ENCODE results near the gene FMNL1.
A peak's percentile ranks its signal among the peaks of the same experiment; 100 is the strongest.

The FMNL1 gene

DNA sequence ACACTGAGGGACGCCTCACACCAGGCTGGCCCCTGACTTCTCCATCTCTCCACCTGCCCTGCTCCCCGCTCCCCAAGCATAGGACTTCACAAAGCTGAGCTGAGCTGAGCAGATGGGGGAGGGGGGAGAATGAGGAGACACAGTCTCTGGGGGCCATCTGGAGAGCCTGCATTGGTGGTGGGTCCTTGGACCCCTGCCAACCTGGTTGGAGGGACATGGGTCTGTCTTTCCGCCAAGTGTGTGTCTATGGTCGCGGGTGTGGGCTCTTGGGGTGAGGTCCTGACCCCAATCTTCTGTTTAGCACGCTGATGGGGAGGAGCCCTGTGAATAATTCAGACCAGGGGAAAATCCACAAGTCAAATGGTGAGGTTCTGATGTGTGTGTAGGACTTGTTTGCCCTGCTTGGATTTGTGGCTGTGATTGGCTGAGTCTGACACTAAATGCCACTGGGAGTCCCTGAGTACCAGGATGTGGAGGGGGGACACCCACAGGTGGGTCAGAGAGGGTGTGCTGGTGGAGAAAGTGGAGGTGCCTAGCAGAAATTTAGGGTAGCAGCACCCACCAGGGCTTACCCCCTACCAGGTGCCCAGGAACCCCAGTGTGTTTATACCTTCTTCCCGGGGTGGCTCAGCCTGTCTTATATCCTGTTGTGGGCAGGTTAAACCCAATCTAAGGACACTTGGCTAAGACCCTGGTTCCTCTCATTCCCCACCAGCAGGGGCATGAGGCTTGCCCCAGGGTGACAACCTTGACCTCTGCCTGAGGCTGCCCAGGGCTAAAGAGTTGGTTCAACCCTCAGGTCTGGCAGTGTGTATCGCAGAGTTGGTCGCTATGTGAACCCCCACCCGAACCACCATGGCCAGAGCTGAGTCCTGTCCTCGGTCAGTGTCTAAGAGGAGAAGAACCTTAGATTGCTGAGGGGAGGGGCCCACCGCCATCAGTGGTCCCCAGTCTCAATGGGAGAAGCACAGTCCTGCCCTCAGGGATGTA is 2.1 kb downstream of the FMNL1 start:
- DNase-seq (ENCODE audit: low spot score), result no peak

DNA sequence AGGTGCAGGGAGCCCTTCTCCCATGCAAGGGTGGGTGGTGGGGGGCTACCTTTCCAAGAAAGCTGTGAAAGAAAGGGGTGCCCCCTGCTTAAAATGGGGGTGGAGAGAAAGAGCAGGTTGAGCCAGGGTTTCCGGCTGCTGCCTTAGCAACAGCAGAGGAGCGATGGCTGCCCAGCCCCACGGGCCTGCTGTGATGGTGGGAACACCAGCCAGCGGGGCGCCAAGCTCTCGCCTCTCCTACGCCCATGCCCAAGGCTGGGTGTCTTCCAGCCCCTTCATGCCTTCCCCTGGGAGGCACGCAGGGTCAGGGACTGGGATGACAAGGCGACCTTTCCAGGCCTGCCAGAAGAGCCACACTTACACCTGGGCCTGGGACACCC is 3.0 kb downstream of the FMNL1 start:
- no peak for DNase-seq (ENCODE audit: low spot score)

DNA sequence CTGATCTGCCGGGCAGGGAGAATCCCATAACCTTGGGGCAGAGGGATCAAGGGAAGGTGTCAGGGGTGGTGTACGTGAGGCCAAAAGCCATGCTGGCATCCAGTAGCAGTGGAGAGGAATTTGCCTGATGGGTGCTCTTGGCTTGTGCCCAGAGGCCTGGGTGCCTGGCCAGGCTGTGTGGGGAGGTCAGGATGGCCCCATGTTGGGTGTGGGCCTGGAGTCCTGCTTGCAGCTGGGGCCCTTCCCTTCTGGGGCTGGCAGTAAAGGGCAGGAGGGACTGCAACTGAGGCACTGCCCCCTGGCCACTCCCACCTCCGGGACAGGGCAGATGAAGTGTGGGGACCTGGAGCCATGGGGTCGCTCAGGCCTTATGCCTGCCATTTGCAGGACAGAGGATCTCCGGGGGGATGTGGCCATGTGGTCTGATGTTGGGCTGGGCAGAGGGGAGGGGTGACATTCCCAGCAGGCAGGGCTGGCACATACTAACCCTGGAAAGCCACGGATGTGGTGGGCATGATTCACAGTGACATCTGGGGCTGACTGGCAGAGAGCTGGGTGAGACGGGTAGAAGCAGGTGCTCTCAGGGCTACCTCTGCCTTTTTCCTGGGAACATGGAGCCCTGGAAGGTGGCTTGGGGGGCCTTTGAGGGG is 3.5 kb downstream of the FMNL1 start:
- DNase-seq (ENCODE audit: low spot score), result no peak

DNA sequence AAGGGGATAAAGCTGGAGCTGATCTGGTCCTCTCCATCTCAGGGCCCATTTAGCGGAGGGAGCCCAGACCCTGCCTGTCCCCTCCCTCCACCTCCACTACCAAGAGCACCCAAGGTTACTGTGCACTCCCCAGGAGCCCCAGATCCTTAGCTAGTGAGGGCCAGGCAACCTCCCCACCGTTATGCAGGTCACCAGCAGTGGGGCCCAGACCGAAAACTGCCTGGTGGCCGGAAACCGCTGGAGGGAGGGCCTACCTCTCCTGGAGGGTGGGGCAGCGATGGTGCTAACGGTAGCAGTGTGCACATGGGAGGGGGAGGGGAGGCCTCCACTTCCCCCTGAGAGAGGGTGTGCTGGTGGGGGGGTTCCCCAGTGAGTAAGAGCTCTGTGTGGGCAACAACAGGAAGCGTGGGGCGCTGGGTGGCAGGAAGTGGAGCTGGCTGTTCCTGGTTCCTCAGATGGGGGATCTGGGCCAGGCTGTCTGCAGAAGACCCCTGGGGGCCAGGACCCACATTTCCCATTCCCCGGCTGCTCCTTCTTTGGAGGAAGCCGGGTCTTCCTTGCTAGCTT is 4.4 kb downstream of the FMNL1 start:
- no peak for DNase-seq (ENCODE audit: low spot score)

DNA sequence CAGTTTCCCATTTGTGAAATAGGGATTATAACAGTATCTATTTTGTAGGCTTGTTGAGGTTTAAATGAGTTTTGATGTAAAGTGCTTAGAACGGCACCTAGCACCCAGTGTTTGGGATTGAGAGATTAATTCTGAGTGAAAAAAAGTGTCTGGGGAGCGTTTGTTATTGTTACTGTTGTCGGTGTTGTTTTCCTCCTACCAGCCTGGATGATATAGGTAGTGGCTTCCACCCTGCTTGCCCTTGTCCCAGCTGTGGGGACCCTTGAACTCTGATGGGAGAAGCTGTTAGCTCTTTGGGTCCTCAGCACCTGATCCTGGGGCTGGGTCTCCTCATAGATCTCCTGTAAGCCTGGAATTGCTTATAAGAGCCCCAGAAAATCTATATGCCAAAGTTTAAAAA is 4.9 kb downstream of the FMNL1 start:
- DNase-seq (ENCODE audit: low spot score), result no peak

DNA sequence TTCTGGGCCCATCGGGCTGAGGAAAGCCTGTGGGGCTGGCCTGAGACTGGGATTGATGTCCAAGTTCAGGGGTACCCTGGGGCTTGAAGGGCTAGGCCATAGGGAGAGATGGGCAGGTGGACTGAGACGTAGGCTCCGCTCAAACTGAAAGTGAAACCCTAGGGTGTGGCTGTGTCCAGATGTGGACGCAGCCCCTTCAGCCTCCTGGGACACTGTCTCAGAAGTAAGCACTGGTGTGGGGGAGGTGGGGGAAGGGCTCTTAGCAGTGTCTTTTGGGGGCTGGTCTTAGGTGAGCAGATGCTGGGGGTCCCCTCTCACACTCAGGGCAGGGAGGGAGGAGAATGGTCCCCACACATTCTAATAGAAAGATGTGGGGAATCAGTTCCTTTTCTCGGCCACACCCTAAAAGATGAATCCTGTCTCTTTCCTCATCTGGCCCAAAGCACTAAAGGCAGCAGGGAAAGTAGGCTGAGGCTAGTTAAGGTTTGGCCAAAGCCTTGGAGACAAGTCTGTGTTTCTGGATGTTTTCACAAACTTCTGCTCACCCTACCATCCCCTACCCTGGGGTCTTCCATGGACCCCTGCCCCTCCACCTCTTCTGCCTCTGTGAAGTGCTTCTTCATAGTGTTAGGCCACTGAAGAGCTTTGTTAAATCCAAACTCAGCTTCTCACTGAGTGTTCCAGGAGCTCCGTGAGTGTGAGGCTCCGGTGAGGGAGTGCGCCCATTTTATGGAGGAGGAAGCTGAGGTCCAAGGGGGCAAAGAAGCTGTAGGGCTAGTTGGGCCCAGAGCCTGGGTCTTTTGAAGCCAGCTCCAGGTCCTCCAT is 5.6 kb downstream of the FMNL1 start:
- DNase-seq (ENCODE audit: low spot score), result no peak

DNA sequence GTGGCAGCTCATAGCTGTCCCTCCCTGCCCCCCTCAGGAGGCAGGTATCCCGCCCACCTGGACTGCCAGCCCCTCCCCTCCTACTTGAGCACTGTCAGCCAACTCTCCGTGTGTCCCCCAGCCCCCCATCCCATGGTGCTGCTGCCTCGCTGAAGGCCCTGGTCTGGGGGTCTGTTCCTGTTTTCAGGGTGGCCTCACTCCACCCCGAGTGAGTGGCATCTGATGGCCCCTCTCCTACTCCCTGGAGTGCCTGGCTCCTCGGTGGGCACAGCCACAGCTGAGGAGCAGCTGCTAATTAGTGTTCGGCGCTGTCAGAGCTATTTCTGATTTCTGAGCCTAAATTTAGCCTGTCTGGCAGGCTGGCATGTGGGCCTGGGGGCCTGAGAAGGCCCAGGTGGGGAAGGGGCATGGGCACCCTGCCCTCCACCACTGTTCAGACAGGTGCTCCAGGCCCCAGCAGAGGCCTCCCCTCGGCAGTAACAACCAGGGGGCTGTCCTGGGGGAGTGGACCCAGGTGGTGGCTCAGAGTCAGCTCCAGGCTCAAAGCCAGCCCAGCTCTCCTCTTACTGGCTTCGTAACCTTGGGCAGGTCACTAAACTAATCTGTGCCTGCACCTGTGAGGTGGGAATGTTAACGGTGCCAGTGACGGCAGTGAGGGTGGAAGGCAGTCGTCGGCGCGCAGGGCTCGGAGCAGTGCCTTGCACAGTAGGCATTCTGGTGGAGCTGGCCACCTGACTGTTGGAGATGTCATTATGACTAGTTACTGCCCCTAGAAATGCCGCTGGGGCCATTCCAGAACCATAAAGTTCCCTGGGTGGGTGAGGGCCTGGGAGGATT is 6.5 kb downstream of the FMNL1 start:
- DNase-seq (ENCODE audit: low spot score), result no peak

DNA sequence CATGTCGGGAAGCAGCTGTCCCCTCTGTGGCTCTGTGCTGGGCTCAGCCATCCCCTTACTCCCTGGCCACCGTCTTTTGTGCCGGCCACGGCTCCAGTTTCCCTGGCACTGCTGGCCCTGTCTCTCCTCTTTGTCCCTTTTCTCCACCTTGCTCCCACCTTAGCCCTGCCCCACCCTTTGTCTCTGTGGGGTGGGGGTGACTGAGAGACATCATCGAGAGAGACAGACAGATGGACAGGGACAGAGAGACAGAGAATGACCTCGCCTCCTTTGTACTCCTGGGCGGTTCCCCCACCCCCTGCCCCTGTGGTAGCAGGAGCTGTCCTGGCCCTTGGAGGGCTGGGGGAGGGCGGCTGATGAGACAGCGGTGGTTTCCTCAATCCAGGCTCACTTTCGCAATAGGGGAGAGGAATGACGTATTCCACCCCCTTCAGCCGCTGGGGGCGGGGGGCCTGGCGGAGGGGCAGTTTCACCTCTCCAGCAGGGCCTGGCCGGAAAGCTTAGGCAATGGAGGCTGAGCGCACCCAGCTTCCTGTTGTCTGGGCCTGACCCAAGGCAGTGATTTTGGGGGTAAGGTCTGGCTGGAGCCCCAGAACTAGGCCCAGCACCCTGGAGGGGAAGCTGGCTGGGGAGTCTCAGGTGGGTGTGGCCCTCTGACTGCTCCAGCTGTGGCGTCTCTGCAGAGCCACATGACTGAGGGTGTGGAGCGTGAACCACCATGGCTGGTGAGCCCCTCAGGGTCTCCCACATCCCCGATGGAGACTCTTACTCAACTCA is 7.3 kb downstream of the FMNL1 start:
- DNase-seq (ENCODE audit: low spot score), result no peak

DNA sequence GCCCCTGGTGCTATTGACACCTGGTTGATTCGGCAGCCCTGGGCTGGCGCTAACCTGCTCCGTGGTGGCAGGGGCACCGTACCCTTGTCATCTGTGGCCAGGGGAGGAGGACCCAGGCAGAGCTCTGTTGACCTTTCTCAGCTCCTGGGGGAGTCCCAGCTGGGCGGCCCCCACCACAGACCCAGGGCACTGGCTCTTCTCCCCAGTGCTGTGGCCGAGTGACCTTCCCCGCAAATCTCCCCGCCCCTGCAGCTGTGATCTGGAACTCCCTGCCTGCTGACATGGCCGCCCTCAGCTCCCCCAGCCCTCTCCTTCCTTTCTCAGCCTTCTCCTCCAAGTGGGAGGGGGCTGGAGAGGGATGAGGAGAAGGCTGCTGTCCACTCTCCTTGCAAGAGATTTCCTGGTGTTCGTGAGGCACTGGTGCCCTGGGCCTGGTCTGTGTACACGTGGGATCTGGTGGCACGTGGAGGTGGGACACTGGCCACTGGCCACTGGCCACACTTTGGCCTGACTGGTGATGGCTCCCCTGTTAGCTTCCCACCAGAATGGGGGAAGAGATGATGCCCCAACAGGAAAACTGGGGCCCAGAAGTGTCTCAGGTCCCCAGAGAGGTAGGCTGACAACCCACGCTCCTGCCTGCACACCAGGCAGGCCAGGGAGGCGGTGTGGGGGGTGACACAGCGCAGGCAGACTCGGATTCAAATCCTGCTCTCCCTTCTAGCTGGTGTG is 8.2 kb downstream of the FMNL1 start:
- DNase-seq (ENCODE audit: low spot score), result no peak

DNA sequence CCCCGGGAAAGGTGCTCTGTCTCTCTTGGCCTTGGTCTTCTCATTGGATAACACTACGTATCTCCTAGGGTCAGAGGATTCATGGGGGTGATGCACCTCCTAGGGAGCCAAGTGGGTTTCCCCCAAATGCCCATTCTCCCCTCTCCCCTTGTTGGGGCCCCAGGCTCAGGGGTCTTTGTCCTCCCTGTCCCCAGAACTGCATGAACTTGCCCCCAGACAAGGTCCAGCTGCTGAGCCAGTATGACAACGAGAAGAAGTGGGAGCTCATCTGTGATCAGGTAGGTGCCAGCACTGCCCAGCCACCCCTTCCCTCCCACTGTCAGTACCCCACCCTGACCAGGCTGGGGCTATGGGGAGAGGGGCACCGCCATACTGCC is 8.7 kb downstream of the FMNL1 start:
- no peak for DNase-seq (ENCODE audit: low spot score)

DNA sequence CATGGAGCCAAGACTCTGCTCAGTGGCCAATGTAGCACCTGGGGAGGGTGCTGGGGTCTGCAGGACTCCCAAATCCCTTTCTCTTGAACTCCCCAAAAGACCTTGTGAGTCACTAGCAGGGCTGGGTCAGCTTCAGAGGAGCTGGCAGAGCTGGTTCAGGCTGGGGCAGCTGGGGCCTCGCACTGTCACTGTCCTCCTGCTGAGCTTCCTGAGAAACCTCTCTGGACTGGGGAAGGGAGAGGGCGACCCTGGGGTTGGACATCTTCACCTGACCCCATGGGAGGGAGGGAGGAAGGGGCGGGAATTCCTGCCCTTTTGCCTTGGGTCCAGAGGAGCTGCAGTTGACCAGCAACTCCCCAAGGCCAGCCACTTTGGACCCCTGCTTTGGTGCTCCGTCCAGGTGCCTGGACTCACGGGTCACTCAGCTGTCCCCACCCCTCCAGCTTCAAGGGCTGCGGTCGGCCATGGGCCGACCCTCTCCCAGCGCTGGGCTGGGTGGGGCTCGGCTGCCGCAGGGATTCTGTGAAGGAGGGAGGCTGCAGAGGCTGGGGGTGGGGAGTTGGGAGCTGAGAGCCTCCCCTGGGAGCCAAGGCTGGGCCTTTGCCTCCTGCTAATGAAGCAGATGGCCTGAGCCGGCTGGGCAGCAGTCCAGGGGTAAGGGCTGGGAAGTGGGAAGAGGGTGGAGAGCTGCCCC is 9.2 kb downstream of the FMNL1 start:
- no peak for DNase-seq (ENCODE audit: low spot score)

DNA sequence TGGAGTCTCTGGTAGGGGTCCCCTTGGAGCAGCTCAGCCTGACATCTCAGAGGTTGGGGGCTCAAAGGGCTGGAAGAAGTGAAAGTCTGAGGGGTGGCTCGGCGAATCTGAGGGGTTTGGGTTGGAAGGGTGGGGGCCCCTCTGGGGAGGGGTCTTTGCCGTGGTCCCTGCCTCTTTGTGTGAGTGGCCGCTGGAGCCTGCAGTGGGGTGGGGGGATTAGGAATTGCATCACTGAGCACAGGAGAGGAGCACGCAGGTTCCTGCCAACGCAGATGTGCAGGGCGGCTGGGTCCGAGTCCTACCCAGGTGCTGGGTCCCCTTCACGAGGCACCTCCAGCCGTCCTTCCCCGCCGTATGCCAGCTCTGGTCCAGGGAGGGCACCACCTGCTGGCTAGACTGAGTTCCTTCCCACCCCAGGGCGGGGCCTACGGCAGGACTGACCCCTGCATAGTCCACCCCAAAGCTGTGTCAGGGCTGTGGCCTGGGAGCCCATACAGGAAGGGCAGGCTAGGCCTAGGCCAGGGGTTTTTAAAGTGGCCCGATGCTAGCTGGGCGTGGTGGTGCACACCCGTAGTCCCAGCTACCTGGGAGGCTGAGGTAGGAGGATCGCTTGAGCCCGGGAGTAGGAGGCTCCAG is 9.9 kb downstream of the FMNL1 start:
- DNase-seq (ENCODE audit: low spot score), result peak; percentile 34

DNA sequence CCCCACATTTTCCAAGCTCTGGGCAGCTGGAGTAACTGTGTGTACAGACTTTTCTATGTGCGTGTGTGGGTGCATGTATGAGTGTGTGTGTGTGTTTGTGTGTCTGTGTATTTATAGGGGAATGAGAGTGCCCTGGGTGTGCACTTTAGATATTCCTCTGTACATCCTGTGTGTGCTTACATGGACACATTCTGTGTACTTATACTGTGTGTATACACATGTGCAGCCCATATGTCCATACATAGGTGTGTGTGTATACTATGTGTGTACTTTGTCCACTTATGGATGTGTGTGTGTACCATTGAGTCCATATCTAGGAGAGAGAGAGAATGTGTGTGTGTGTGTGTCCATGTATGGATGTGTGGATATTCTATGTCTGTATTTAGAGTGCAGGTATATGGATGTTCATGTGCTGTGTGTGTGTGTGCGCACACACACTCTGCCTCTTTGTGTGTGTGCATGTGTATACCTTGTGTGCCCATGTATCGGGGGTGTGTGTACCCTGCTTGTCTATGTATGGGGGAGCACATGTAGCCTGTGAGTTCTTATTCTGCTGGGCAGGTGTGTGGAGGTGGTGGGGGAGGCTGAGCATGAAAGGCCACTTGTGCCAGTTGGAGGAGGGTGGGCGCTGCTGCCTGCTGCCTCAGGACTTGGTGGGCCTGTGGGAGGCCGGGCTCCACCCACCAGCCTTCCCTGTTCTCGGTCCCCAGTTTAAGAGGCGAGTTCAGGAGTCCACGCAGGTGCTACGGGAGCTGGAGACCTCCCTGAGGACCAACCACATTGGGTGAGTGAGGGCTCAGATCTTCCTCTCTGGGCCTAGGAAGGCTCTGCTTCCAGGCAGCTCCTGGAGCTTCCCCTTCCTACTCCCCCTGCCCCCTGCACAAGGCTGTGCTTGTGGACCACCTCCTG is 11.1 kb downstream of the FMNL1 start:
- DNase-seq (ENCODE audit: low spot score), result no peak

DNA sequence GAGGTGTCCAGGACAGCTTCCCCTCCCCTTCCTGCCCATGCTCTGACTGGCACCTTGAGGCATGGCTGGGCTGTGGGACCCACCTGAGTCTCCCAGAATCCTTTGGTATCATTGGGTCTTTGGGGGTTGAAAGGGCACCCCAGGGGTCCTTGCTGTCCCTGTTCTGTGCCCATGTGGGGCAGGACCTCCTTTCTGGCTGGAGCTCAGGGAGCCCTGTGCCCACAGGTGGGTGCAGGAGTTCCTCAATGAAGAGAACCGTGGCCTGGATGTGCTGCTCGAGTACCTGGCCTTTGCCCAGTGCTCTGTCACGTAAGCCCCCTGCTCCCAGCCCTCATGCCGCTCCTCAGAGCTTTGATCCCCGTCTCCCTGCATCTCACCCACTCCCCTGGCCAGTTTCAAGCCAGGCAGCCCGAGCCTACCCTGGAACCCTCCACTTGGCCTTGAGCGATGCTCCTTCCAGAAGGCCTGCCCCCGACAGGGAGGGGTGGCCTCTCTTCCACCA is 11.8 kb downstream of the FMNL1 start:
- no peak for DNase-seq (ENCODE audit: low spot score)

DNA sequence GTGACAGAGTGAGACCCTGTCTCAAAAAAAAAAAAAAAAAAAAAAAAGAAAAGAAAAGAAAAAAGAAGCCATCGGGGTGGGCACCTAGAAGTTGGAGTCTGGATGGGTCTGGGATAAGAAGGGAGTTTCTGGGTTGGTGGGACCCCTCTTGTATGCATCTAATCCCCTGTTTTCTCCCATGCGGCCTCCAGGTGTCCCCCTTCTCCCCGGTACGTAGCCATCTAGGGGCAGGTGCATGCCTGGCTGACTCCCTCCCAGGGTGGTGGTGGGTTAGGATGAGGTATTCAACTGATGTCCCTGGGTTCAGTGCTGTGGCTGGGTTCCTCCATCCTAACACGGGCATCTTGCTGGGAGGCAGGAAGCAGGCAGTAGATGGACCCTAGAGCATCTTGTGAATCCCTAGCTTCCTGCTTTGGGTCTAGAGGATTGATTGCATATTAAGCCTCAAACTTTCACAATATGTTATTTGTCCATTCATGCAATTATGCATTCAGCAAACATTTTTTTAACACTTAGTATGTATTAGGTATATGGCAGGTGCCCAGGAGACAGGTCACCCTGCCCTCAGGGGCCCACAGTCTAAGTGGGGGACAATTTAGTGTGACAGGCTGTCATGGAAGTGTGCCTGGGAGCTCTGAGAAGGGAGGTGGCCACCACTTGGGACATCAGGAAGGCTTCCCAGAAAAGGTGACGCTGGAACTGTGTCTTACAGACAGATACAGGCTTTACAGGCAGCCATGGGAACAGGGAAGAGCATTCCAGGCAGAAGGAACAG is 13.1 kb downstream of the FMNL1 start:
- DNase-seq (ENCODE audit: low spot score), result peak; percentile 50

DNA sequence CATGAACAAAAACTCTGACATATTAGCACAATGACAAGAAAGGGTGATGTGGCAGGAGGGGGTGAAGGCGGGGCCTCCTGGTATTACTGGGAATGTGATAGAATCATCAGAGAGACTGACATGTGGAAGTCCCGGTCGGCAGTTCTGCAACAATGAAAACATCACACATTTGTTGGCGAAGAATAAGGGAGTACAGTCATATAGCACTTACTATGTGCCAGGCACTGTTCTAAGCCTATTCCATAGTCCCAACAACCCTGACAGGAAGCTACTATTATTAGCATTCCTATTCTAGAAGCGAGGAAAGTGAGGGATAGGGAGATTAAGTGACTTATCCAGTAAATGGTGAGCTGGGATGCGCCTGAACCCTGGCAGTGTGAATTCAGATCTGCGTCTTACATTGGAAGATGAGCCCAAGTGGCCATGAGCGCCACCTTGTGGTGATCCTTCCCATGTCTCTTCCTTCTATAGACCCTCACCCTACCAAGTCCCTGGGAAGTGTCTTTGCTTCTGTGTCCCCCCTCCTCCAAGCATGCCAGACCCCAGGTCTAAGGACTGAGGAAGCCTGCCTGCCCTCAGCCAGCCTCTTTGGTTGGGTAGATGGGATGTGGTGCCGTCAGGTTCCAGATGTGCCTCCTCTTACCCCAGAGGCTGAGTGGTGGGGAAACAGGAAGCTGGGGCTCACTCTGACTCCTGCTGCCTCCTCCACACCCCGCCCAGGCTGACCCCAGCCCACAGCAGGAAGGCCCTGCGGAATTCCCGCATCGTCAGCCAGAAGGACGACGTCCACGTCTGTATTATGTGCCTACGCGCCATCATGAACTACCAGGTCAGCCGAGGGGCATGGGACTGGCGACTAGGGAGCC is 14.0 kb downstream of the FMNL1 start:
- peak; percentile 60 for DNase-seq (ENCODE audit: low spot score)
